HepG2 (cell line): ENCODE measurements around the gene EGFR.

Source experiments
- KLF12 ChIP-seq: sonication (generic); formaldehyde crosslinking; IDR thresholded peaks from 2 replicates; pipeline ENCODE4 v1.4.0; 2020; ENCODE audit warnings: missing genetic modification reagents, borderline replicate concordance
- KLF13 ChIP-seq: sonication (generic); formaldehyde crosslinking; IDR thresholded peaks from 2 replicates; pipeline ENCODE4 v1.4.0; 2020; ENCODE audit warnings: mild to moderate bottlenecking, missing genetic modification reagents
- NAIF1 ChIP-seq: sonication (generic); formaldehyde crosslinking; IDR thresholded peaks from 2 replicates; pipeline ENCODE4 v1.5.0; 2020; ENCODE audit warnings: mild to moderate bottlenecking, missing genetic modification reagents, borderline replicate concordance
- PRPF4 ChIP-seq: fragments of 200-400 bp; formaldehyde crosslinking; IDR thresholded peaks from 2 replicates; pipeline ENCODE4 v1.6.1; 2016; ENCODE audit warnings: low read length, low read depth; ENCODE audit not compliant: poor library complexity, severe bottlenecking
- SUZ12 ChIP-seq: fragments of 150-350 bp; IDR thresholded peaks from 2 replicates; pipeline ENCODE4 v1.6.1; 2014; ENCODE audit warnings: low read depth, low read length
- ZBTB4 ChIP-seq: sonication (generic); formaldehyde crosslinking; IDR thresholded peaks from 2 replicates; pipeline ENCODE4 v1.4.0; 2020; ENCODE audit warnings: missing genetic modification reagents, mild to moderate bottlenecking, borderline replicate concordance
- ZNF576 ChIP-seq: sonication (generic); formaldehyde crosslinking; IDR thresholded peaks from 2 replicates; pipeline ENCODE4 v1.4.0; 2020; ENCODE audit warnings: mild to moderate bottlenecking, missing genetic modification reagents
- TF ChIP-seq, protein P1 (sequence below): sonication (generic); formaldehyde crosslinking; IDR thresholded peaks from 2 replicates; pipeline ENCODE4 v1.5.0; 2020; ENCODE audit warnings: mild to moderate bottlenecking, missing genetic modification reagents, moderate library complexity

GRCh38 chr7:55170335-55171069 lies 151.7 kb downstream of the EGFR start:
- TF ChIP-seq, protein P1, sequence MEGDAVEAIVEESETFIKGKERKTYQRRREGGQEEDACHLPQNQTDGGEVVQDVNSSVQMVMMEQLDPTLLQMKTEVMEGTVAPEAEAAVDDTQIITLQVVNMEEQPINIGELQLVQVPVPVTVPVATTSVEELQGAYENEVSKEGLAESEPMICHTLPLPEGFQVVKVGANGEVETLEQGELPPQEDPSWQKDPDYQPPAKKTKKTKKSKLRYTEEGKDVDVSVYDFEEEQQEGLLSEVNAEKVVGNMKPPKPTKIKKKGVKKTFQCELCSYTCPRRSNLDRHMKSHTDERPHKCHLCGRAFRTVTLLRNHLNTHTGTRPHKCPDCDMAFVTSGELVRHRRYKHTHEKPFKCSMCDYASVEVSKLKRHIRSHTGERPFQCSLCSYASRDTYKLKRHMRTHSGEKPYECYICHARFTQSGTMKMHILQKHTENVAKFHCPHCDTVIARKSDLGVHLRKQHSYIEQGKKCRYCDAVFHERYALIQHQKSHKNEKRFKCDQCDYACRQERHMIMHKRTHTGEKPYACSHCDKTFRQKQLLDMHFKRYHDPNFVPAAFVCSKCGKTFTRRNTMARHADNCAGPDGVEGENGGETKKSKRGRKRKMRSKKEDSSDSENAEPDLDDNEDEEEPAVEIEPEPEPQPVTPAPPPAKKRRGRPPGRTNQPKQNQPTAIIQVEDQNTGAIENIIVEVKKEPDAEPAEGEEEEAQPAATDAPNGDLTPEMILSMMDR (CRISPR knock-in tag): no peak
- no peak for TF ChIP-seq NAIF1
- TF ChIP-seq ZBTB4: no peak
- TF ChIP-seq ZNF576 (CRISPR knock-in tag): no peak
- TF ChIP-seq KLF12 (CRISPR knock-in tag): no peak
- TF ChIP-seq KLF13 (CRISPR knock-in tag): no peak
- no peak for TF ChIP-seq SUZ12
- TF ChIP-seq PRPF4: no peak
